Gastroesophageal sphincter (tissue), 3 donors: Measurements from ENCODE around the gene KIRREL2.

ENCODE experiments used
- CTCF ChIP-seq, 4 experiments: fragments of 200-600 bp in 2 of 4; fragments of 450-650 bp in 2 of 4; sonication (generic) in 1 of 4; IDR thresholded peaks; one replicate each; pipeline ENCODE4 v1.5.1; 2017 to 2019; ENCODE audit warnings: antibody characterized with exemption in 4 of 4, mild to moderate bottlenecking in 2 of 4, moderate library complexity in 2 of 4
- POLR2AphosphoS5 ChIP-seq: sonication (generic); formaldehyde crosslinking; IDR thresholded peaks from one replicate; pipeline ENCODE4 v1.6.1; 2017; ENCODE audit warnings: antibody characterized with exemption

GRCh38 chr19:35833972-35834371 is 22.7 kb upstream of the KIRREL2 start:
- TF ChIP-seq CTCF (IDR thresholded peaks at IDR 0.05): no peak
- no peak for TF ChIP-seq POLR2AphosphoS5
